AG04449 (cell line): ENCODE results near the gene UVRAG.
A peak's percentile ranks its signal among the peaks of the same experiment; 100 is the strongest.

Experiments used
- CTCF ChIA-PET: fragments of 350-600 bp; formaldehyde crosslinking; extraction: SDS; loops from one replicate; lab custom pipeline; 2021; ENCODE audit warnings: antibody characterized with exemption; lab: Yijun Ruan, JAX
- POLR2A ChIA-PET: fragments of 400-600, 350-600 bp; formaldehyde crosslinking; extraction: SDS; loops from one replicate; lab custom pipeline; 2020; ENCODE audit warnings: antibody characterized with exemption, inconsistent platforms; lab: Yijun Ruan, JAX
- DNase-seq: peaks from one replicate; pipeline ENCODE4 v3.0.0-alpha.2; 2010; ENCODE audit warnings: low read depth, low spot score
- H3K4me3 ChIP-seq: 2 replicates; pipeline ENCODE4 v1.5.1; 2011; ENCODE audit warnings: low read depth, mild to moderate bottlenecking, control low read depth, low read length
- TF ChIP-seq, protein P1 (sequence below): IDR thresholded peaks from one replicate; pipeline ENCODE4 v1.5.1; 2011; ENCODE audit warnings: mild to moderate bottlenecking, moderate library complexity, low read length, control low read depth, inconsistent platforms; ENCODE audit not compliant: insufficient read depth; ENCODE audit errors: missing control alignments

The UVRAG gene

GRCh38 chr11:76083563-76084451 is 268.8 kb downstream of the UVRAG start:
- ChIA-PET CTCF (interaction anchor here (1.2 to 1.6 kb wide), 2 partner anchors 25 to 45 kb away, joined by 3 read pairs; no protein-coding TSS in a partner anchor), POLR2A (no interaction called here)
- no peak for DNase-seq
- no peak overlapping the region for H3K4me3 ChIP-seq
- TF ChIP-seq, protein P1, sequence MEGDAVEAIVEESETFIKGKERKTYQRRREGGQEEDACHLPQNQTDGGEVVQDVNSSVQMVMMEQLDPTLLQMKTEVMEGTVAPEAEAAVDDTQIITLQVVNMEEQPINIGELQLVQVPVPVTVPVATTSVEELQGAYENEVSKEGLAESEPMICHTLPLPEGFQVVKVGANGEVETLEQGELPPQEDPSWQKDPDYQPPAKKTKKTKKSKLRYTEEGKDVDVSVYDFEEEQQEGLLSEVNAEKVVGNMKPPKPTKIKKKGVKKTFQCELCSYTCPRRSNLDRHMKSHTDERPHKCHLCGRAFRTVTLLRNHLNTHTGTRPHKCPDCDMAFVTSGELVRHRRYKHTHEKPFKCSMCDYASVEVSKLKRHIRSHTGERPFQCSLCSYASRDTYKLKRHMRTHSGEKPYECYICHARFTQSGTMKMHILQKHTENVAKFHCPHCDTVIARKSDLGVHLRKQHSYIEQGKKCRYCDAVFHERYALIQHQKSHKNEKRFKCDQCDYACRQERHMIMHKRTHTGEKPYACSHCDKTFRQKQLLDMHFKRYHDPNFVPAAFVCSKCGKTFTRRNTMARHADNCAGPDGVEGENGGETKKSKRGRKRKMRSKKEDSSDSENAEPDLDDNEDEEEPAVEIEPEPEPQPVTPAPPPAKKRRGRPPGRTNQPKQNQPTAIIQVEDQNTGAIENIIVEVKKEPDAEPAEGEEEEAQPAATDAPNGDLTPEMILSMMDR, result no peak

DNA sequence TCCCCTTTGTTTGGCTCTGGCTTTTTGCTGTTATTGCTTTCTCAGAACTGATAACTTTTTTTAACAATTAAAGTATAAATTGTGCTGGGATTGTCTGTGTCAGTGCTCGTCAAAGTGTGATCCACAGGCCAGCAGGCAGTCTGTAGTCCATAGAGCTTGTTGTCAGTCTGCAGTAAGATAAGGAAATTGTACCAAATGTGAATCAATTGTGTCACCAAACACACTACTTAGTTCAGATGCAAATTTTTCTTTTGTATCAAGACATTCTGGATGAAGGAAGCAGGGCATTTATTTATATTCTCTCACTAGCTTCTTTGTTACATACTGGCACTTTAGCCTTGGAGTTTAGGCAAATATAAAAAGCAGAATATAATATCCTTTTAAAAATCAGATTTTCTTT is 270.3 kb downstream of the UVRAG start:
- TF ChIP-seq, protein P1, result no peak
- DNase-seq, result no peak
- POLR2A ChIA-PET, result no interaction called here
- no peak overlapping the region for H3K4me3 ChIP-seq
- CTCF ChIA-PET, result interaction anchor here (1.1 to 2.1 kb wide), 2 partner anchors 8 to 11 kb away, joined by 5 to 7 read pairs; no protein-coding TSS in a partner anchor

GRCh38 chr11:76086743-76087635 is 272.0 kb downstream of the UVRAG start:
- DNase-seq, result peak; percentile 55
- H3K4me3 ChIP-seq, result no peak overlapping the region
- TF ChIP-seq, protein P1, result no peak
- ChIA-PET POLR2A (no interaction called here), CTCF (interaction anchor here (0.9 to 2.1 kb wide), 3 partner anchors 9 to 10 kb away, joined by 3 to 7 read pairs (median 4); no protein-coding TSS in a partner anchor)

DNA sequence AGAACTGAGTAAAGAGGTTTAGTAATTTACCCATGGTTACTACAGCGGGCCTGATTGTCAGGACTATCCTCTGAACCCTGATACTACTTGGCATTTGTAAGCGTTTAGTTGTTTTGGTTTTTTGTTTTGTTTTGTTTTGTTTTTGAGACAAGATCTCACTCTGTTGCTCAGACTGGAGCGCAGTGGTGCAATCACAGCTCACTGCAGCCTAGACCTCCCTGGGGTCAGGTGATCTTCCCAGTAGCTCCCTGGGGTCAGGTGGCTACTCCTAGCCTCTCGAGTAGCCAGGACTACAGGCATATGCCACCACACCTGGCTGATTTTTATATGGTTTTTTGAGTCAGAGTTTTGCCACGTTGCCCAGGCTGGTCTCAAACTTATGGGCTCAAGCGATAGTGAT is 272.7 kb downstream of the UVRAG start:
- ChIA-PET CTCF (interaction anchor here (0.9 kb wide), 1 partner anchor 10 kb away, joined by 4 read pairs; no protein-coding TSS in a partner anchor), POLR2A (no interaction called here)
- DNase-seq, result no peak
- TF ChIP-seq, protein P1, result no peak
- no peak overlapping the region for H3K4me3 ChIP-seq

DNA sequence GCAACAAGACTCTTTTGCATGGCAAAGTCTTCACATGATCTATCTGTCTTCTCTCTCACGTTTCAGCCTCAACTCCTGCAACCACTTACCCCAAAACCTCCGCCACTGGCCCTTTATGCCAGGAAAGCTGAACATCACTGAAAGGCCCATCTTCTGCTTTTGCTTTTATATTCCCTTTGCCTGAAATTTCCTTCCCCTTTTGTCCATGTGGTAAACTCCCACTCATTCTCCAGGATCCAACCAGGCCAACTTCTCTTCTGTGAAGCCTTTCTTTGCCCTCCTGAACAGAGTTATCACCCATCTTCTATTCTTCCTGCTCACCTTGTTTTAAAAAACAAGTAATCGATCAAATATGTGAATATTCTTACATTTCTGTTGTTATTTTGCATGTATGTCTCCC is 273.5 kb downstream of the UVRAG start:
- POLR2A ChIA-PET, result no interaction called here
- no peak overlapping the region for H3K4me3 ChIP-seq
- TF ChIP-seq, protein P1, result no peak
- CTCF ChIA-PET, result no interaction called here
- DNase-seq, result no peak
